Stimulated activated CD8-positive, alpha-beta memory T cell treated with anti-CD3 and anti-CD28 coated beads, Interleukin-7, amount 100 ng/mL, for 1 hour (primary cell): ENCODE measurements around the gene IQCE.
"Not testable (repeated sequence)": the region's sequence is repeated elsewhere in the genome, so short reads cannot be mapped to it uniquely, and the experiment has no call there.

ENCODE experiments used
- DNase-seq, 2 donors: peaks; one replicate each; pipeline ENCODE4 v3.0.0-alpha.2; 2020; ENCODE audit warnings: low read depth in 2 of 2

The IQCE gene

GRCh38 chr7:2577914-2578680 is 19.3 kb downstream of the IQCE start:
- DNase-seq: no peak

- no peak for DNase-seq
Observed at GRCh38 chr7:2580636-2581035, 21.9 kb downstream of the IQCE start.

DNA sequence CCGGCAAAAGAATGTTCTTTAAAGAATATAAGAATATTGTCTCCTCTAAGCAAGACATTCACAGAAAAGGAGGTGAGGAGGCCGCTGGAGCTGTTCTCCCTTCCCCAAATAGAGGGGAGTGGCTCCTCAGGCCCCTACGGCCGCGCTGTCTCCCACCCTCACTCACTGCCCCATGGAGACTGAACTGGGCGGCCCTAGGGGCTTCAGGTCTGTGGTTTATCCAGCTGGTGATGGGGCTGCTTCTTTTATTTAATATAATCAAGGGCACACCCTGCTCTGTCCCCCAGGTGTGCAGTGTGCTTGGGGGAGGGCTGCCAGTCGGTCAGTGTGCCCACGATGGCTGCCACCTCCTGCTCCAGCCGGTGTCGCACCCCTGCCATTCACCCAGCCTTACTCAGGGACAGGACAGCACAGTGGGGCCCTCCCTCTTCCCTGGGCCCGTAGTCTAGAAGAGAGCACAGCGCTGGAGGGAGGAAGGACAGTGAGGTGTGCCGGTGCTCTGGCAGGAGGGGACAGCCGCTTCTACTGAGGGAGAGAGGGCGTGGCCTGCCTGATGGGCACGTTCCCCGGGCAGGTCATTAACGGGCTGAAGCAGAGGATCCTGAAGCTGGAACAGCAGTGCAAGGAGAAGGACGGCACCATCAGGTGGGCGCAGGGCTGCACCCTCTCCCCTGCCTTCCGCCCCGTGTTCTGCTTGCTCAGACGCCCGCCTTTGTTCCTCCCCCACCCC is 23.4 kb downstream of the IQCE start:
- DNase-seq: no peak

DNA sequence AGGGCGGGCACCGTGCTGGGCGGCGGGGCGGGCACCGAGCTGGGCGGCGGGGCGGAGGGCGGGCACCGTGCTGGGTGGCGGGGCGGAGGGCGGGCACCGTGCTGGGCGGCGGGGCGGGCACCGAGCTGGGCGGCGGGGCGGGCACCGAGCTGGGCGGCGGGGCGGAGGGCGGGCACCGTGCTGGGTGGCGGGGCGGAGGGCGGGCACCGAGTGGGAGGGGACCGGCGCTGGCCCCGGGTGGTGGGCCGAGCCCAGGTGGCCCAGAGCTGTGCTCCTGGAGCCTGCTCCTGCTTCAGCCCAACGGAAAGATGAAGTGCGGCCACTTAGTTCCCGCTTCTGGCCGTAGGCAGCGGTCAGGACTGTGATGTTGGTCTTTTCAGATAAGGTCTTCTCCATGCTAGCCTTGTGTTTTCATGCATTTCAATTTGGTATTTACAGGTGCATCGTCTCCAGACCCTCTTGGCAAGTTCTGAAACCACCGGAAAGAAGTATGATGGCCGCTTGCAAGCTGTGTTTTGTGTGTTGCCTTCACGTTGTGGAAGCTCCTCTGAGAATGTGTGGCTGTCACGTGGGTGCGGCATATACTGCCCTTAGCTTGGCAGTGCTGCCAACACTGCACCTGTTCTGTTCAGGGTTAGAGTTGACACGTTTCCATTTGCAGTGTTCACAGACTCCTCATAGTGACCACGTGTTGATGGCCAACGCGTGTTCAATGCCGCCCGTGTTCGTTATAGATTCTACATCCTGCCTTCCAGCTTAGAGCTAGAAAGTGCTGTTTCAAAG is 25.2 kb downstream of the IQCE start:
- no peak for DNase-seq

DNA sequence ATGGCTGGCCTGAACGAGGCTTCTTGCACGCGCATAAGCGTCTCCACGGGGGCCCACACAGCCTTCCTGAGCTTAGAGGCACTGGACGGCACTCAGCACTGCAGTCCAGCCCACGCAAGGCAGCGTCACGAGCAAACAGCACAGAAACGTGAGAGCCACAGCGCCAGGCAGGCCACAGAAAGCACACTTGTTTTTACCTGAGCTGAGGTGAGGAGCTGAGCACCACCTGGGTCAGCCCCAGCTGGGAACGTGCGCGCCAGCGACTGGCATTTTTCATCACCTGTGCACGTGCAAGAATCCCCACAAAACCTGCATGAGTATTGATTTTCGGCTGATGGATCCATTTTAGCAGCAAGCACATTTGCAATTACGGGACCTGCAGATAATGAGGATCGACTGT is 26.7 kb downstream of the IQCE start:
- DNase-seq: no peak

- no peak for DNase-seq
Observed at GRCh38 chr7:2586326-2587020, 27.7 kb downstream of the IQCE start.

- DNase-seq: no peak
Observed at GRCh38 chr7:2587134-2587533, 28.4 kb downstream of the IQCE start.

GRCh38 chr7:2587778-2588177 is 29.0 kb downstream of the IQCE start:
- no peak for DNase-seq

DNA sequence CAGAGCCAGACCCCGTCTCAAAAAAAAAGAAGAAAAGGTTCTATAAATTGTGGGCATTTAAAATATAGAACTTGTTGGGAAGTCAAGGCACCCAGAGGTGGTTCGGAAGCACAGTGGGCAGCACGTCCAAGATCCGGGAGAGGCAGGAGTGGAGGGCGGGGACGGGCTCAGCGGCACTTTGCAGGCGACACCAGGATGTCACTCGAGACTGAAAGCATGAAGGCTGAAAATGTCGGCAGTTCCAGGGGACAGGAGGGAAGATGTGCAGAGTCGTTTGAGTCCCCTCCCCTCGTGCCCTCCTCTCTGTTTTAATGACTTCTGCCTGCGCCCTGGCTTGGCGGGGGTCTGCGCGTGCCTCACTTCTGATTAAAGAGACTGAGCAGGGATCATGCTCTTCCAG is 30.6 kb downstream of the IQCE start:
- DNase-seq: no peak

GRCh38 chr7:2589941-2590340 is 31.2 kb downstream of the IQCE start:
- not testable (repeated sequence) for DNase-seq

DNA sequence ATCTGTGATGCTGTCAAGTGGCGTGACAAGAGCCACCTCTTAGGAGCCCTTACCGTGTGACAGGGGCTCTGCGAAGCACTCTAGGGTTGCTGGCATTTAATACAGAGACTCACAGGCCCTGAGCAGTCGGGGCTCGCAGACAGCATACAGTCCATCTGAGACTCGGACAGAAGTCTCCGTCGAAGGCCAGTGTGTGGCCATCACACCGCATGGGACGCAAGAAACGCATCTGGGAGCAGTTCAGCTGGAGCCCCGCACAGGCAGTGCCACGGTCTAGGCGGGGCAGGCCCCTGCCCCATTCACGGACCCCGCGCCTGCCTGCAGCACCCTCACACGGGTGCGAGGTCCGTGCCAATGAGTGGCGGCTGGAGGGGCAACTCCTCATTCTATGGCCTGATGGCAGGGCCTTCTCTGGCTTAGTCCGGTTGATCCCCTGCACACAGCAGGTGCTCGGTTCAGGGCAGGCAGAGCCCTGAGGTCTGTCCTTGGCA is 33.6 kb downstream of the IQCE start:
- DNase-seq: no peak

GRCh38 chr7:2593036-2593727 is 34.4 kb downstream of the IQCE start:
- no peak for DNase-seq

DNA sequence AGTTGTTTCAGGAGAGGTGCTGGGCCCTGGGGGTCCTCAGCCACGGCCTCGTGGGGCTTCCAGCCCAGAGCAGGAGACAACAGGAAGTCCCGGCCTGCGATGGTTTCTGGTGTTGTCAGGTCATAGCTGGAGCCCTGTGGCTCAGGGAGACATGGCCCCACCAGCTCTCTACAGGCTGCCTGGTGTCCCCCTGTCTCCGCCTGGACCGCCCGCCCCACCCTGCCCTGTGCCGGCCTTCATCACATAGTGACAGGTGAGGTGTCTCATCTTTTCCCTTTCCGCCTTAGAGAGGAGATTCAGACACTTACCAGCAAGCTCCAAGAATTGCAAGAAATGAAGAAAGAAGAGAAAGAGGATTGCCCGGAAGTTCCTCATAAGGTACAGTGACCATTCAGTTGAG is 35.8 kb downstream of the IQCE start:
- no peak for DNase-seq

- no peak for DNase-seq
Observed at GRCh38 chr7:2595258-2595860, 36.6 kb downstream of the IQCE start.

DNA sequence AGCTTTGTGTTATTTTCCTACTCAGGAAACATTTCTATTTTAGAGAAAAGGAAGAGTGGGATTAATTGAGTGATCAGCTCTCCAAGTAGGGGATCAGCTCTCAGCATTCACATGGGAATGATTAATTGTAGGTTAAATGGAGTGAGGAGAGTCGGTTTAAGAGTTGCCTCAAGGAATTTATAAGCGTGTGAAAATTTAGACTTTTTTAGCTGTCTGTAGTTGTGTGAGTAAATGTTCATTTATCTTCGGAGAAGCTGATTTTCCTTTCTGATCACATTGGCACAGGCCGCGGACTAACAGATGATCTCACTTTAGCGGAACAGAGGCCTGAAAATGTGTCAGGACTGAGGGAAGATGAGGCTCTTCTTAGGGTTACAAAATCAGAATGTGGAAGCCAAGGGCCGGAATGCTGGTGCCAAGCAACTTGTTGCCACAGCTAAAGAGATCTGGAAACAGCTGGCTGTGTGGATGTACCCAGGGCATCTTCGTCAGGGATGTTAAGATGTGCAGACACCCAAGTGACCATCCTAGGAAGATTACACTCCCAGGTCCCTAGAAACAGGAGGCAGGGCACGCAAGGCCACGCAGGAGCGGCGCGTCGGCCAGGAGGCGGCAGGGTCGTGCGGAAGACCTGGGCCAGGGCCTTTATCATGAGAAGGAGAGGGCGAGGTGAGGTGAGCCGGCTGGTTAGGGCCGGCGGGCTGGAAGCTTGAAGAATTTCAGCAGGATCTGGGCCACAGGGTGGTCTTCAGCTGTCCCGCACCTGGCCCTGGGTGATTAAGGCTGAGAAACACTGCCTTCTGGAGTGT is 37.9 kb downstream of the IQCE start:
- no peak for DNase-seq

- no peak for DNase-seq
Observed at GRCh38 chr7:2597273-2597640, 38.5 kb downstream of the IQCE start.

DNA sequence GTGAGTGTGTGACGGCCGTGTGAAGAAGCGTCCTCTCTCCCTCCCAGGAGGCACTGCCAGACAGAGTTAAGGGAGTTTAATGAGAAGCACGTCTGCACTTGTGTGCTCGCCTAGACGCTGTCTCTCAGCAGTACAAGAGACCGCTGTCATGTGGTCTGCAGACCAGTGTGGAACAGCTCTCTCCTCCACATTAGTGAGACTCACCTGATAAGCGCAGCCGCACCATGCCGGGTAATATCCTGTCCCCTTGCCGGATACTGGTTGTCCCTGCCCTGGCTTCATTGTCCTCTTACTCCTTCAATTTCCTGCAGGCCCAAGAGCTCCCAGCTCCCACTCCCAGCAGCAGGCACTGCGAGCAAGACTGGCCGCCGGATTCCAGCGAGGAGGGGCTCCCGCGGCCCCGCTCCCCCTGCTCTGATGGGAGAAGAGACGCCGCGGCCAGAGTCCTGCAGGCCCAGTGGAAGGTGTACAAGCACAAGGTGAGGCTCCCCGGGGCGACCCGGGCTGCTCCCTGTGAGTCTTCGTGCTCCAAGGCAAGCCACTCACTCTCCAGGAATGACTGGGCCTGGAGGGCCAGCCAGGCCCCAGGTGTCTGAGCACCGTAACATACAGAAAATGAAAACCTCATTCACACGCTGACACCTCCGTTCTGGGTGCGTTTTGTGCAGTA is 39.5 kb downstream of the IQCE start:
- no peak for DNase-seq

DNA sequence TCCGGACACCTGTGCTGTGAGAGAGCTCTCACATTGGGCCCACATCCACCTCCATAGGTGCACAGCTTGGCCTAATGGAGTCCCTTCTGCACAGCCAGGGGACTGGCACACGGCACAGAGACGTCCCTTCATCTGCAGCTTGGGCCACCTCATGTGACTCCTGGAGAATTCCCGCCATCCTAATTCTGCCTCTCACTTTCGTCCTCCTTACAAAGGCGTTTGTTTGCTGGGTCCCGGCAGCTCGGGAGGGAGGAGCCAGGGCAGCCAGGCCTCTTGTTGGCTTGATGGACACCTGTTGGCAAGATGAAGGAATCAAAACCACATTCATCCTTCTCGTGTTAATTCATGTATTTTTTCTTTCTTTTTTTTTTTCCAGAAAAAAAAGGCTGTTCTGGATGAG is 42.3 kb downstream of the IQCE start:
- no peak for DNase-seq

DNA sequence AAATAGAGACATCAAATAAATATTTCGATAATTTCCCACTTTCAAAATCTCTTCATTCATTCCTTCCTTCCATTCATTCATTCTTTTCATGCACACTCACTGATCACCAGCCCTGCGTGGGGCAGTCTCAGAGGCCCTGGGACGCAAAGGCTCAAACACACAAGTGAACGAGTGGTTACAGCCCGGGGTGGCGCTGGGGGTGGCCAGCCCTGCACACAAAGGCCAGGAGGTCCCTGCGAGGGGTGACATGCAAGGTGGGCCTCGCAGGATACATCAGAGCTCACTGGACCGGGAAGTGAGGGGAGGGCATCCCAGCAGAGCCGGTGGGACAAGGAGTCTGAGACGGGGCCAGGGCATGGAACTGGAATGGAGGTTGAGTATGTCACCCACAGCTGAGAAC is 43.1 kb downstream of the IQCE start:
- no peak for DNase-seq
